GM13977 (cell line): ENCODE results near the gene ARID3B.

Experiments
- DNase-seq: peaks from one replicate; pipeline ENCODE4 v3.0.0; 2012; ENCODE audit warnings: low spot score
- CTCF ChIP-seq: IDR thresholded peaks from 2 replicates; pipeline ENCODE4 v1.5.1; 2012; ENCODE audit warnings: mild to moderate bottlenecking, control low read depth; ENCODE audit not compliant: insufficient read depth; ENCODE audit errors: extremely low read depth, missing control alignments
- in situ Hi-C: fragments of 300-500 bp; cut with MboI; formaldehyde crosslinking; loops from one replicate; pipeline ENCODE4 v1.12.0; 2022; ENCODE audit warnings: low sequenced_read_pairs, low pct_unique_long_range_greater_than_20kb, mixed read lengths, inconsistent platforms; ENCODE audit not compliant: unreplicated experiment

The ARID3B gene

DNA sequence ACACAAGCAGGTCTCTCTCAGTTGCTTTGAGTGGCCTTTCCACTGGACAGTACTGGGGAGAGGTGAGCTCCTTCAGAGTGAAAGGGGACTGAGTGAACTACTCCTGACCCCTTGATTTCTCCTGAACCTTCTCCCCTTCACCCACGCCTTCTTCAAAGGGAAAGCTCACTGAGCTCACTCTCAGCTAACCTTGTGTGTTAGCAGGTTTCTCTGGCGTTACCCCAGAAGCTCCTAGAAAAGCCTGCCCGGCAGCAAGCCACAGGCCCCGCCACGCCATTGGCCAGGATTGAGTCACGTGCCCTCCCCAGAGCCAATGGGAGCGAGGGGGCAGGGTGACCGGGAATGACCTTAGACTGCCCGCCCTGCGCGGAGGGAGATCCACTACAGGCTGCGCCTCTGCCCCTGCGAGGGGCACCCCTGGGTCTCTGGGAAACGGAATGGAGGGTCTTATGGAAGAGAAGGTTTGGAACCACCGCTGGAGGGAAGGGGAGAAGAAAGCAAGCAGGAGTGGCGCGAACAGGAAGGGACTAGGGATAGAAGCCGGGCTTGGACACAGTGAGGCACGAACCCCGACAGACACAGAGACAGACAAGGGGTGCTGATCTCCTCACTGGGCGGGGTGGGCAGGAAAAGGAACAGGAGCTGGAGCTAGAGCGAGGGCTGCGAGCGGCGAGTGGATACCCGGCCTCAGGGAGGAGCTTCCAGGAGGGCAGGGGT, 57.3 kb downstream of the ARID3B start:
- no peak for TF ChIP-seq CTCF
- DNase-seq: peak; percentile 97
- in situ Hi-C loops: no loop called here

DNA sequence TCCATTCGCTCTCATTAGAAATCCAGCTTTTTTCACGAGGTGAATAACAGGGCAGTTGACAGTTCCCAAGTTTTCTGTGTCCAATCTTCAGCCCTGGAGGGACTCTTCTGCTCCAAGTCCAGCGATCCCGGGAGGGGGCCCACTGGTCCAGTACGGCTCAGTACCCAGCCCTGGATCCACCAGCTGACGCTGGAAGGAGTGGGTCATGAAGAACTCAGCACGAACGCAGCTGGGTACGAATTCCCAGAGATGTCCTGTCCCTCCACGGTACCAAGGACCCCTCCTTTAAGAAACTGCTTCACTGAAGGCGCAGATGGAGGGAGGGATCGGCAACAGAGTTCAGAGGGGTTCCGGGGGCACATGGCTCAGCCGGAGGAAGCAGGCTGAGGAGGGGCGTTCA, 58.1 kb downstream of the ARID3B start:
- TF ChIP-seq CTCF: no peak
- no peak for DNase-seq
- in situ Hi-C loops: no loop called here

DNA sequence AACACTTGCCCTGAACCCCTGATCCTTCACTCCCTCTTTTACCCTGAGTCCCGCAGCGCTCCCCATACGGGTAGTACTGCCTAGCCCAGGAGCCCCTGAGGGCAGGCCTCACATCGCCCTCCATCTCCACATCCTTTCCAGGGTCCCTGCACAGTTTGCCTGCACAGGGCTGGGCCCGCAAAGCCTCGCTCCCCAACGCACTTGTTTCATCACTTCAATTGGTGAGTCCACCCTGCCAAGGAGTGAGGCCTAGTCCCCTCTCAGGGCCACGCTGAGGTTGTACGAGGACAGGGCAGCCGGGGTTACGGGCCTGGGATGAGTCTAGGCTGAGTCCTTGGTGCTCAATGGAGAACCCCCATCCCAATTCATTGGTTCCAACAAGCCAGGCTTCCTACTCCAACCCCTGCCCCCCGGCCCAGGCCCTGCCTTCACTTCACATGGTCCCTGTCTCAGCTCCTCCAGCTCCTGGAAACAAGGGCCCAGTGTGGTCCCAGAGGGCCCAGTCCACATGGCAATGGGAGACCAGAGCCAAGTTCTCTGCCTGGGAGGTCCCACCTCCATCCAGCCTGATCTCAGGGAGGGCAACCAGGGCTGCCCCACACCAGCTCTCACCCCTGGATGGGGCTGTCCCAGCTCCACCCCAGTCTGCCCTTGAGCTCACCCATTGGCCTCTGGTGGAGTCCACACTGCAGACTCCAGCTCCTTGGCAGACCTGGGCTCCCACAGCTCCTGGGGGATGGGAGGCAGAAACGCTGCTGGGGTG, 62.2 kb downstream of the ARID3B start:
- TF ChIP-seq CTCF: no peak
- no peak for DNase-seq
- in situ Hi-C loops: no loop called here

DNA sequence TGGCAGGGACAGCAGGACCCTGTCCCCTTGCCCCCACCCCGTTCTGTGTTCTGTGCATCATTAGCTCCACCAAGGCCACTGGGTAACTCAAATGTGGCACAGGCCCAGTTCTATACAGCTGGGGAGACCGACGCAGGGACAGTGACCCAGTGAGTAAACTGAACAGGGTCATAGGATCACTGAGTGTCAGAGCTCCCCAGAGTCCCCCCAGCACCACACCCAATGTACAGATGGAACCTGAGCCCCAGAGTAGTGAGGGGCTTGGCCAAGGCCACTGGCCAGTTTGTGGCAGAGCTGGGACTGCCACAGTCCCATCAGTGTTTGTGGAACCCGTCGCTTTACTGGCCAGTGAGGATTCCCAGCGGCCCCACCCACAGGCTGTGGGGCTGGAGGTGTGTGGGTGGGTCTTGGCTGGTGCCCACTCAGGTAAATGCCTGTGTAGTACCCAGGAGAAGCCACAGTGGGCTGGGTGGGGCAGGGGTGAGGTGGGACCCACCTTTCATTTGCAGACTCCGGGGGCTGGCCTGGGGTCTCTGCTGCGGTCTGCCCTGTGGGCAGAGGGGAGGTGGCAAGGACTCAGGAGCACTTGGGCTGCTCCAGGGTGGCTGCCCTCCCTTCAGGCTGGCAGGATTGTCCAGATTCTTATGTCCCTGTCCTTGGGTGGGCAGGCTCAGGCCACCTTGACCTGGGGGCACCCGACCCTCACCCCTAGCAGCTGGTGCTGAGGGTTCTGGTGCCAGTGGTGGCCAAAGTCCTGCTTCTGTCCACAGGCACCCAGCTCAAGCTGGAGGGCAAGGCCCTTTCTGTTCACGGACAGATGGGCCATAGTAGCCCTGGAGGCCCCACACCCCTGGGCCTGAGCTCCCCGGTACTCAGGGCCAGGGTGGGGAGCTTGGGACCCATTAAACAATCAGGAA, 63.0 kb downstream of the ARID3B start:
- no peak for DNase-seq
- TF ChIP-seq CTCF: no peak
- in situ Hi-C loops: no loop called here

- no peak for DNase-seq
- in situ Hi-C loops: no loop called here
- no peak for TF ChIP-seq CTCF
These were observed 64.2 kb downstream of the ARID3B start for GRCh38 chr15:74604983-74605794.

- no peak for DNase-seq
- no peak for TF ChIP-seq CTCF
- in situ Hi-C loops: no loop called here
These were observed 64.8 kb downstream of the ARID3B start for GRCh38 chr15:74605795-74606150.
